Measurements from ENCODE around the gene ARHGEF28. TPM values are rescaled to one million over a fixed set of nuclear protein-coding genes. Genes with fewer than 3 reads are reported as not detected.

ARHGEF28 gene
- total and polyA plus RNA-seq, 2 of the 13 experiments (the other 11 are each of a cell fraction or from before 2014, with no cell fraction given) = 17.4 to 34.1 TPM

- Histone ChIP-seq H3K79me2 (ENCODE audit: insufficient read depth, low read length) (no peaks in the 10 kb centered on the region), H3K36me3 (replicated peaks in 1 of 2; ENCODE audit: control insufficient read depth in 1 of 2, insufficient read depth in 2 of 2, low read length in 2 of 2) (no peaks in the 10 kb centered on the region), H3K27ac (ENCODE audit: extremely low read length, insufficient read depth, low read length) (no peak overlapping the region), H4K20me1 (ENCODE audit: insufficient read depth, low read length) (no peaks in the 10 kb centered on the region), H2AFZ (ENCODE audit: low read length) (no peak overlapping the region), H3K4me3 (replicated peaks in 1 of 3; ENCODE audit: insufficient read depth in 1 of 3, low read depth in 2 of 3, low read length in 3 of 3) (no peak overlapping the region), H3K9me3 (ENCODE audit: low read length) (no peaks in the 10 kb centered on the region), H3K4me2 (ENCODE audit: low read depth, low read length) (no peak overlapping the region), H3K9ac (ENCODE audit: insufficient read depth, low read depth, low read length) (no peak overlapping the region), H3K4me1 (ENCODE audit: insufficient read depth, low read length) (no peaks in the 10 kb centered on the region), H3K27me3 (ENCODE audit: control insufficient read depth in 1 of 2, insufficient read depth in 2 of 2, low read length in 2 of 2) (peaks cover 0 to 3% of the 10 kb centered on the region in 2 experiments; a peak in 2 of 5 replicates)
- in situ Hi-C loops (cut with HindIII; ENCODE audit: extremely low pct_ligation_motif_present, low pct_unique_long_range_greater_than_20kb) = no loop called here
- ChIA-PET CTCF (ENCODE audit: low intra/inter-chr PET ratio, low total read pairs) (no interaction called here), POLR2A (no interaction called here)
- no peak for DNase-seq (ENCODE audit: low spot score)
- intact Hi-C loops (cut with micrococcal nuclease; ENCODE audit: unreplicated experiment) = no loop called here
- no peak for ATAC-seq
- TF ChIP-seq YY1 (IDR thresholded peaks at IDR 0.05; ENCODE audit: insufficient read depth, insufficient replicate concordance, low read depth, low read length) (no peak), ZBTB4 (CRISPR knock-in tag; IDR thresholded peaks at IDR 0.05; ENCODE audit: borderline replicate concordance) (no peak), TCF7 (IDR thresholded peaks at IDR 0.05; ENCODE audit: low read depth) (no peak), ZNF512 (CRISPR knock-in tag; IDR thresholded peaks at IDR 0.05) (no peak), GABPB1 (CRISPR knock-in tag; IDR thresholded peaks at IDR 0.05) (no peak), ZNF709 (CRISPR knock-in tag; IDR thresholded peaks at IDR 0.05) (no peak), KLF16 (CRISPR knock-in tag; IDR thresholded peaks at IDR 0.05) (no peak), CAMTA2 (CRISPR knock-in tag; IDR thresholded peaks at IDR 0.05; ENCODE audit: borderline replicate concordance) (no peak), HES4 (CRISPR knock-in tag; IDR thresholded peaks at IDR 0.05; ENCODE audit: borderline replicate concordance) (no peak), ATF3 (CRISPR knock-in tag; IDR thresholded peaks at IDR 0.05) (no peak), FOSL2 (CRISPR knock-in tag; IDR thresholded peaks at IDR 0.05) (no peak), SRSF4 (IDR thresholded peaks at IDR 0.05; ENCODE audit: low read depth, low read length, poor library complexity, severe bottlenecking) (no peak), ZNF749 (CRISPR knock-in tag; IDR thresholded peaks at IDR 0.05; ENCODE audit: borderline replicate concordance) (no peak)
- 64% methylated on average over 8 of the region's 8 CpGs for WGBS (ENCODE audit: low lambda C conversion rate)
- no peak for FAIRE-seq
- BruUV-seq (replicated peaks) = no TSS peak
These were observed 342.7 kb downstream of the ARHGEF28 start for GRCh38 chr5:73968729-73969128.
